Measurements from ENCODE around the gene XPO6.

DNA sequence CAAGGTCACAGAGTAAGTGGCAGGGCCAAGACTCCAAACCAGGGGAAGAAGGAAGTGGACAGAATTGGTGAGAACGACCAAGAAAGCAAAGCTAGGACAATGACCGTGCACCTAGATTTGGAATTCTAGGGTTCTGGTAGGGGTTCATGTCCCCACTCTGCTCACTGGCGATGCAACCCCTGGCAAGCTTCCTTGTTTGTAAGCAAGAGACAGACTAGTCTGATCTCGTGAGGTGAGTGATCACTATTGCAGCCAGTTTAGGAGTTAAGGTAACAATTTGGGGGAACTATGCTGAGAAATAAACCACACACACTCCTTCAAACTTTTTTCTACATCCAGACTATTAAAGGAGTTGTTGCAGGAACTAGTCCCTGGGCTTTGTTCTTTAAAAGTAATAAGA, 48.1 kb downstream of the XPO6 start:
- TF ChIP-seq, protein P1, sequence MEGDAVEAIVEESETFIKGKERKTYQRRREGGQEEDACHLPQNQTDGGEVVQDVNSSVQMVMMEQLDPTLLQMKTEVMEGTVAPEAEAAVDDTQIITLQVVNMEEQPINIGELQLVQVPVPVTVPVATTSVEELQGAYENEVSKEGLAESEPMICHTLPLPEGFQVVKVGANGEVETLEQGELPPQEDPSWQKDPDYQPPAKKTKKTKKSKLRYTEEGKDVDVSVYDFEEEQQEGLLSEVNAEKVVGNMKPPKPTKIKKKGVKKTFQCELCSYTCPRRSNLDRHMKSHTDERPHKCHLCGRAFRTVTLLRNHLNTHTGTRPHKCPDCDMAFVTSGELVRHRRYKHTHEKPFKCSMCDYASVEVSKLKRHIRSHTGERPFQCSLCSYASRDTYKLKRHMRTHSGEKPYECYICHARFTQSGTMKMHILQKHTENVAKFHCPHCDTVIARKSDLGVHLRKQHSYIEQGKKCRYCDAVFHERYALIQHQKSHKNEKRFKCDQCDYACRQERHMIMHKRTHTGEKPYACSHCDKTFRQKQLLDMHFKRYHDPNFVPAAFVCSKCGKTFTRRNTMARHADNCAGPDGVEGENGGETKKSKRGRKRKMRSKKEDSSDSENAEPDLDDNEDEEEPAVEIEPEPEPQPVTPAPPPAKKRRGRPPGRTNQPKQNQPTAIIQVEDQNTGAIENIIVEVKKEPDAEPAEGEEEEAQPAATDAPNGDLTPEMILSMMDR (CRISPR knock-in tag; IDR thresholded peaks at IDR 0.05): no peak
- TF ChIP-seq KAT2B (IDR thresholded peaks at IDR 0.05; ENCODE audit: borderline replicate concordance, low read depth, low read length): no peak
- no peak for TF ChIP-seq GTF2F1 (IDR thresholded peaks at IDR 0.05; ENCODE audit: low read length)
